Measurements from ENCODE around the gene GNG3.
"Not testable (repeated sequence)": the region's sequence is repeated elsewhere in the genome, so short reads cannot be mapped to it uniquely, and the experiment has no call there.

DNA sequence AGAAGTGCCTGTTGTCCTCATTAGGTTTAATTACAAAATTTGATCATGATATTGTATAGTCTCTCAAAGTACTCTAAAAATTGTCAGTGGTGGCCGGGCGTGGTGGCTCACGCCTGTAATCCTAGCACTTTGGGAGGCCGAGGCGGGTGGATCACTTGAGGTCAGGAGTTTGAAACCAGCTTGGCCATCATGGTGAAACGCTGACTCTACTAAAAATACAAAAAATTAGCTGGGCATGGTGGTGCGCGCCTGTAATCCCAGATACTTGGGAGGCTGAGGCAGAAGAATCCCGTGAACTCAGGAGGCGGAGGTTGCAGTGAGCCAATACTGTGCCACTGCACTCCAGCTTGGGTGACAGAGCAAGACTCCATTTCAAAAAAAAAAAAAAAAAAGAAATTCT lies 32.1 kb upstream of the GNG3 start:
- TF ChIP-seq, protein P1, sequence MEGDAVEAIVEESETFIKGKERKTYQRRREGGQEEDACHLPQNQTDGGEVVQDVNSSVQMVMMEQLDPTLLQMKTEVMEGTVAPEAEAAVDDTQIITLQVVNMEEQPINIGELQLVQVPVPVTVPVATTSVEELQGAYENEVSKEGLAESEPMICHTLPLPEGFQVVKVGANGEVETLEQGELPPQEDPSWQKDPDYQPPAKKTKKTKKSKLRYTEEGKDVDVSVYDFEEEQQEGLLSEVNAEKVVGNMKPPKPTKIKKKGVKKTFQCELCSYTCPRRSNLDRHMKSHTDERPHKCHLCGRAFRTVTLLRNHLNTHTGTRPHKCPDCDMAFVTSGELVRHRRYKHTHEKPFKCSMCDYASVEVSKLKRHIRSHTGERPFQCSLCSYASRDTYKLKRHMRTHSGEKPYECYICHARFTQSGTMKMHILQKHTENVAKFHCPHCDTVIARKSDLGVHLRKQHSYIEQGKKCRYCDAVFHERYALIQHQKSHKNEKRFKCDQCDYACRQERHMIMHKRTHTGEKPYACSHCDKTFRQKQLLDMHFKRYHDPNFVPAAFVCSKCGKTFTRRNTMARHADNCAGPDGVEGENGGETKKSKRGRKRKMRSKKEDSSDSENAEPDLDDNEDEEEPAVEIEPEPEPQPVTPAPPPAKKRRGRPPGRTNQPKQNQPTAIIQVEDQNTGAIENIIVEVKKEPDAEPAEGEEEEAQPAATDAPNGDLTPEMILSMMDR (IDR thresholded peaks at IDR 0.05; ENCODE audit: low read depth, low read length) = not testable (repeated sequence)
- TF ChIP-seq EZH2phosphoT487 (IDR thresholded peaks at IDR 0.05; ENCODE audit: low read depth) = not testable (repeated sequence)

Data from OCI-LY3 (cell line).